OCI-LY1 (cell line): ENCODE data around the gene ARHGAP9.

Source experiments
- CTCF ChIP-seq: fragments of 200-600 bp; sonication (generic), shearing (Covaris generic); IDR thresholded peaks from 2 replicates; pipeline ENCODE4 v1.5.1; 2017; ENCODE audit warnings: mild to moderate bottlenecking, antibody characterized with exemption, low read length, moderate library complexity, mixed read lengths
- EZH2 ChIP-seq: fragments of 200-600 bp; sonication (generic), shearing (Covaris generic); IDR thresholded peaks from 2 replicates; pipeline ENCODE4 v1.8.0; 2017; ENCODE audit warnings: borderline replicate concordance, mixed run types, mild to moderate bottlenecking, antibody characterized with exemption, low read length, moderate library complexity, mixed read lengths

- no peak for TF ChIP-seq CTCF
- TF ChIP-seq EZH2, result no peak
Measured at GRCh38 chr12:57512665-57513064, 33.0 kb upstream of the ARHGAP9 start.
